GM12875 (cell line): Measurements from ENCODE around the gene SLC51B.
"Not testable (repeated sequence)": the region's sequence is repeated elsewhere in the genome, so short reads cannot be mapped to it uniquely, and the experiment has no call there.

Experiments used
- H3K4me3 ChIP-seq: one replicate; pipeline ENCODE4 v1.5.1; 2011; ENCODE audit warnings: low read depth, low read length, control low read depth
- TF ChIP-seq, protein P1 (sequence below): IDR thresholded peaks from 2 replicates; pipeline ENCODE4 v1.5.1; 2011; ENCODE audit warnings: low read depth, mild to moderate bottlenecking, control low read depth, inconsistent platforms, low read length, moderate library complexity, borderline replicate concordance; ENCODE audit not compliant: insufficient read depth

Gene SLC51B

DNA sequence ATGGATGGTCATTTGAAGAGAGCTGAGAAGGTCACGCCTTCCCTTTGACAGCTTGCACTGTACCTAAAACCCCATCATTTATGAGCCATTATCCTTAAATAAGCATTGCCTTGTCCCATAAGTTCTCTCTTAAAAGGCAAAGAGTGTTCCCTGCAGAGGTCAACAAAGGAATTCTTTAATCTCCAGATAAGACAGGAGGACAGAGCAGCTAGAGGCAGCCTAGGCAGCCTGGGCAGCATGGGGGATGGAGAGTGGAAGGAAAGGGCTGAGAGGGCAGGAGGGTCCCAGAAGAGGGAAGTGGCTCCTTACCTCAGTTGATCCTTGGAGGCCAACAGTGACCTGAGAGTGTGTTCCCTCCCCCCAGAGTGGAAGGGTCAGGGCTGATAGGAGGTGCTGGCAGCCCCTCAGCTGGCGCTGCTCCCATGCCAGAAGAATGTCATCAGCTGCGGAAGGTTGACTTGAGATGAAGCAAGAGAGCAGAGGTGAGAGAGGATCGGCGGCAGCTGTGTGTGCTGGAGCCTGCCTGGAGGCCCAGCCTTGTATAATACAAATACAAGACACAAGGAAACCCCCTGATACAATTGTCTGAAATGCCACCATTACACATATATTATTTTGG, 44.1 kb downstream of the SLC51B start:
- H3K4me3 ChIP-seq: no peak overlapping the region
- TF ChIP-seq, protein P1, sequence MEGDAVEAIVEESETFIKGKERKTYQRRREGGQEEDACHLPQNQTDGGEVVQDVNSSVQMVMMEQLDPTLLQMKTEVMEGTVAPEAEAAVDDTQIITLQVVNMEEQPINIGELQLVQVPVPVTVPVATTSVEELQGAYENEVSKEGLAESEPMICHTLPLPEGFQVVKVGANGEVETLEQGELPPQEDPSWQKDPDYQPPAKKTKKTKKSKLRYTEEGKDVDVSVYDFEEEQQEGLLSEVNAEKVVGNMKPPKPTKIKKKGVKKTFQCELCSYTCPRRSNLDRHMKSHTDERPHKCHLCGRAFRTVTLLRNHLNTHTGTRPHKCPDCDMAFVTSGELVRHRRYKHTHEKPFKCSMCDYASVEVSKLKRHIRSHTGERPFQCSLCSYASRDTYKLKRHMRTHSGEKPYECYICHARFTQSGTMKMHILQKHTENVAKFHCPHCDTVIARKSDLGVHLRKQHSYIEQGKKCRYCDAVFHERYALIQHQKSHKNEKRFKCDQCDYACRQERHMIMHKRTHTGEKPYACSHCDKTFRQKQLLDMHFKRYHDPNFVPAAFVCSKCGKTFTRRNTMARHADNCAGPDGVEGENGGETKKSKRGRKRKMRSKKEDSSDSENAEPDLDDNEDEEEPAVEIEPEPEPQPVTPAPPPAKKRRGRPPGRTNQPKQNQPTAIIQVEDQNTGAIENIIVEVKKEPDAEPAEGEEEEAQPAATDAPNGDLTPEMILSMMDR: no peak

DNA sequence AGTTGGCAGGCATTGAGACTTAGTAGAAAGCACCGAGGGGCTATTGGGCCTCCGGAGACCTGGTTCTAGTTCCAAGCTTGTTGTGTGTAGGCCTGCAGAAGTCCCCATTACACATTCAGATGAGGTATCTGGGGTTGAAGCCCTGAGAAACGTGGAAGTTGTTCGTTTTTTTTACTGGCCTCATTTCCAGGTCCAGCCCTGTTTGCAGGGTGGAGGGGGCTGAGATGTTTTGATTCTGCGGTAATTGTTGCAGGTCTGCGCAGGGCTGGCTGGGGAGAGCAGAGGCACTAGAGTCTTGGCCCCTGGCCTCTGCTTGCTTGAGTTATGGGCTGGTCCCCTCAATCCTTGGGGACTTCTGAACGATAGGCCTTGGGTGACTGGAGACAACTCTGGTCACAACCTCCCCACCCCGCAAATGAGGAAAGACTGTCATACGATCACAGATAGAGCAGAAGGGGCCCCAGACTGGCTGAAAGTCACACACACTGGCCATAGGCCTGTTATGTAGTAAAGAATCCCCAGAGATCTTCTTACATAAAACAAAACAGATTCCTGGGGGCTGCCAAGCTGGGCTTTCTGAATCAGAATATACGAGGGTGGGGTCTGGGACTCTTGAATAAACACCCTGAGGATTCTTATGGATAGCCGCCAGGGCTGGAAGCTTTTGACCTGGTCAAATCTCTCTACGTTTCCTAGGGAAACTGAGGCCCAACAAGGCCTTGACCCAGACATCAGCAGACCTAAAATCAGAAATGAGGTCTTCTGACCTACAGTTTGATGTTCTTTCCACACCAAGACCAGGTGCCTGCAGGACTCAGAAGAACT, 47.0 kb downstream of the SLC51B start:
- H3K4me3 ChIP-seq: no peak overlapping the region
- TF ChIP-seq, protein P1: no peak

DNA sequence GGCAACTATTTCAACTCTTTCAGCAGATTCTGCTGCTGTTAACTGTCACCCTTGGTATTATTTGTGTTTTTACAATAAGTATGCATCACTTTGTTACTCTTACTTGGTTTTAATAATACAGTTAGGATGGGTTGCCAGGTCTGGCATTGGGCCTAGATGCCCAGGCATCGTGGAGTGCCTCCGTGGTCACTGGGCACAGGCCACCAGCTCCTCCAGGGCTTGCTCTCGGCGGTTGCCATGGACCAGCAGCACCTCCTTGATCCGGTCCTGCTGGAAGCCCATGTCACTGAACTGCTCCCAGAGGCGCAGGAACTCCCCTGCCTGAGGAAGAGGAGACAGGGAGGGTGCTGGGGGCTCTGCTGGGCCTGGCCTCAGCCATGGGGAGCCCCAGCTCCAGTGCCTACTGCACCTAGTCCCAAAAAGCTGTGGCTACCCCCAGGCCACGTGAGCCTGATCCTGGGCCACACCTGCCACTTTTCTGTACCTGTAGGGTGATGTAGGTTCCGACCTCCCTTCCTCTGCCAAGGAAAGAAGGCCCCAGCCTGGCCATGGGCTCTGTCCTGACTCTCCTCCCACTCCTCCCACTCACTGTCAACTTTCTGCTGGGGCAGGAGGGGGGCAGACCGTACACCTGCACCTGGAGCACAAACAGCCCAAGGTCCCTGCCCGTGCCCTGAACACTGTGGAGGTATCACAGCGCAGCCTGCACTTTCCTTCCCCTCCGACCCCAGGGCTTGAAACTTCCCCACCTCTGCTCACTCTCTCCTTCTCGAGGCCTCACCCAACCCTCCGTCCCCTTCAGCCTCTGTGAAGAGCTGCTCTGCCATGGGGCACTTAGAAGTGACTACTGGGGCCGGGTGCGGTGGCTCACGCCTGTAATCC, 48.0 kb downstream of the SLC51B start:
- TF ChIP-seq, protein P1: no peak
- H3K4me3 ChIP-seq: no peak overlapping the region

DNA sequence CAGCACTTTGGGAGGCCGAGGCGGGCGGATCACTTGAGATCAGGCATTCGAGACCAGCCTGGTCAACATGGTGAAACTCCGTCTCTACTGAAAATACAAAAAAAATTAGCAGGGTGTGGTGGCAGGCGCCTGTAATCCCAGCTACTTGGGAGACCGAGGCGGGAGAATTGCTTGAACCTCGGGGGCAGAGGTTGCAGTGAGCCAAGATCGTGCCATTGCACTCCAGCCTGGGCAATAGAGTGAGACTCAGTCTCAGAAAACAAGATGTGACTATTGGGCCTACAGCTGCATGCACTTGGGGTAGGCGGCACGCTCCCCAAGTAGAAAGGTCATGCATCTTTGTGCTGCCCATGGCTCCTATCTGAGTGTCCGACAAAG, 48.6 kb downstream of the SLC51B start:
- not testable (repeated sequence) for H3K4me3 ChIP-seq

DNA sequence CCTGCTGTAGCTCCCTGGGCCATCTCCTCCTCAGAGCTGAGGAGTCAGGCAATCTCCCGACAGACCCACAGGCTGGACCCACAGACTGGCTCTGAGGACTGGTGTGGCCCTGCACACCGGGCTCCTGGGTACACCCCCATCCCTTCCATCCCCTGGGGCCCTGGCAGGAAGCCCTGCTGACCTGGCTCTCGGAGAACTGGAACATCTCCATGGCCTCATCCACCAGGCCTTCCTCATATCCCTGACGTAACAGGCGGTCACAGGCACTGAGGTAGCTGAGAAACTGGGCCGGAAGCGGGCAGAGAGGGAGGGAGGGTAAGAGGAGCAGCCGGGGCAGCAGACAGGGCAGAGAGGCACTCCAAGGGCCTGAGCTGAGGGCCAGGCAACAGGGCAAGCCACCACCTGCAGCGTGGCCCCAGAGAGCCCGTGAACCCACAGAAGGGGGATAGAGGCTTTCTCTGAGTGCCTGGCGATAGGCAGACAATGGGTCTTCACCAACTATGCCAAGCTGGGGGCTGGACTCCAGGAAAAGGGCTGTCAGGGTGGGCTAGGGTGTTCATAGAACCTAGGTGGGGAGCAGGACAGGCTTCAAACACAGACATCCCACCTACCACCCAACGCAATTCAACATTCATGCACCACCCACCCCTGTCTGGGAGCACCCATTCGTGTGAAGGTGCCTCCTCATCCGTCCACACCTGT, 49.3 kb downstream of the SLC51B start:
- TF ChIP-seq, protein P1: no peak
- no peak overlapping the region for H3K4me3 ChIP-seq

DNA sequence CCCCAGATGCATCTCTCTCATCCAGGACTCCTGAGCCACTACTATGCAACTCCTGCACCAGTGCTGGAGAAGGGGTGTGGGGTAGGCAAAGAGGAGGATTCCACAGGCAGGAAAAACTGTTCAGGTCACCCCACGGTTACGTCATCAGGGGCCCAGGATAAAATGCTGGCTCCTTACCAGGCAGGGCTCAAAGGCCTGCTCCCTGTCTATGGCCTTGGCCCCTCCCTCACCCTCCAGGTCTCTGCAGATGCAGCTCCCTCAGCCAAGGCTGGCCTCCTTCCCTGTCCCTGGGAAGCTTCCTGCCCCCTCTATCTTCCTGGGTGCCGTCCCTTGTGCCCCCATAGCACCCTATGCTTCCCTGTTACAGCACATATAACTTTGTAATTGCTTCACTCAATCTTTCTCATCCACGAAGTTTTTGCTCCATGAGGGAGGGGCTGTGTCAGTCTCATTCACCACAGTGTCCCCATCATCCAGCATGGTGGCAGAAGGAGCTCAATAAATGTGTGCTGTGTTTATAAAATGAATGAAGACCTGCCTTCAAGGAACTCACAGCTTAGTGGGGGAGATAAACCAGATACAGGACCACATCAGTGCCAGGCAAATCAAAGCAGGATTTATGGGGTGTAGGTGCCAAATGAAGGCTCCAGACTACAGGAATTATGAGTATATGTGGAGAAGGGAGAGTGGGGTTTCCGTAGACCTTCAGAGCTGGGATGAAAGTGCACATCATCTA, 50.0 kb downstream of the SLC51B start:
- TF ChIP-seq, protein P1: no peak
- H3K4me3 ChIP-seq: no peak overlapping the region
